H1 (cell line): Measurements from ENCODE around the gene KCNJ10. TPM values are rescaled to one million over a fixed set of nuclear protein-coding genes. Genes with fewer than 3 reads are reported as not detected.

Experiments
- POU5F1 ChIP-seq: IDR thresholded peaks from 2 replicates; pipeline ENCODE4 v1.6.1; 2011; ENCODE audit warnings: low read depth, mild to moderate bottlenecking, low read length, moderate library complexity
- RBBP5 ChIP-seq: IDR thresholded peaks from 2 replicates; pipeline ENCODE4 v1.7.1; 2012; ENCODE audit warnings: low read depth, mild to moderate bottlenecking, inconsistent platforms, low read length, moderate library complexity, borderline replicate concordance
- ZNF274 ChIP-seq: IDR thresholded peaks from 2 replicates; pipeline ENCODE4 v1.7.0; 2012; ENCODE audit warnings: low read length, borderline replicate concordance; ENCODE audit errors: extremely low read depth
- polyA plus RNA-seq, 7 experiments: library from polyadenylated mRNA; depleted of rRNA in 3 of 7; stranded (reverse) in 5 of 7; unstranded in 2 of 7; fragments of >200 nt in 5 of 7; fragments of 200-250 nt in 2 of 7; gene quantifications; 1 replicate in 5 of 7; 2 replicates in 1 of 7; 4 replicates in 1 of 7; pipeline versions ENCODE4 v1.2.1 to v1.2.3, GENCODE V29; 2011 to 2013; ENCODE audit warnings: missing spikeins in 2 of 7, mixed read lengths in 2 of 7
- total RNA-seq: library from RNA; stranded (reverse); fragmentation: NEBNext Ultra II Directional; extraction: Animal tissue kit (Norgen Biotek cat#: 25700); gene quantifications from 2 replicates; pipeline ENCODE4 v1.2.1, GENCODE V29; 2021
- TF ChIP-seq, protein P1 (sequence below): IDR thresholded peaks from 2 replicates; pipeline ENCODE4 v1.6.1; 2012; ENCODE audit warnings: inconsistent platforms

KCNJ10 gene
- total and polyA plus RNA-seq, 2 of the 8 experiments (the other 6 are each of a cell fraction or from before 2014, with no cell fraction given), result 1.7 to 2.4 TPM

DNA sequence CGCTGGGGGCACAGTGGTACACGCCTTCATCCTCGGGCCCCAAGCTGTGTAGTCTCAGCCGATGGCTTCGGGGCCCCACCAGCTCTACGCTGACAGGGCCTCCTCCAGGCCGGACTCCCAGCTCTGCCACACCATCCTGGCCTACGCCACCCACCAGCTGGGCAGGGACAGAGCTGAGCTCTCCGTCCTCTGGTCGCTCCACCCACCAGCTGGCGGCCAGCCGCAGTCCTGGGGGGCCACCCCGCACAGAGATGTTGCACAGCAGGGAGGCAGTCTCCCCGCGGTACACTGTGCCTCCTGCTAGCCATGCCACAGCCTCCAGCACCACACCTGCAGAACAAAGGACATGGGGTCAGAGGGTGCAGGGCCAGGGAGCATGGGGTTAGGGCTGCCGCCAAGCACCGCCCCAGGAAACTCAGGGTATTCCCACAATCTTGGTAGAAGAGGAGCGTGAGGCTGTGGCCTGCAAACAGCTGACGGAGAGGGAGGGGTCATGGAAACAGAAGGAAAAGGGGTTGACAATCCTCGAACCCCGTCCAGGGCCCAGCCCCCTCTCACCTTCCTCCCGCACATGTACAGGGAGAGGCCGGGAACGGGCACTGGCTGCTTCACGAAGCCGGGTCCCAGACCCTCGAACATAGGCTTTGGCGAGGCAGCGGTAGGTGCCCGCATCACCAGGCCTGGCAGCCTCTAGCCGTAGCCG, 22.6 kb upstream of the KCNJ10 start (continued):
- no peak for TF ChIP-seq ZNF274
- TF ChIP-seq POU5F1, result no peak
- no peak for TF ChIP-seq RBBP5
- TF ChIP-seq, protein P1, sequence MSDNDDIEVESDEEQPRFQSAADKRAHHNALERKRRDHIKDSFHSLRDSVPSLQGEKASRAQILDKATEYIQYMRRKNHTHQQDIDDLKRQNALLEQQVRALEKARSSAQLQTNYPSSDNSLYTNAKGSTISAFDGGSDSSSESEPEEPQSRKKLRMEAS, result no peak
